Activated CD4-positive, alpha-beta T cell treated with anti-CD3 and anti-CD28 coated beads, Interleukin-2, amount 50 U/mL, for 24 hours (primary cell): ENCODE data around the gene ACACA.

Source experiments
- DNase-seq, 2 donors: peaks; one replicate each; pipeline ENCODE4 v3.0.0-alpha.2; 2020; ENCODE audit warnings: low read depth in 1 of 2, low spot score in 1 of 2

The ACACA gene

GRCh38 chr17:37294888-37295287 lies 111.7 kb downstream of the ACACA start:
- no peak for DNase-seq

DNA sequence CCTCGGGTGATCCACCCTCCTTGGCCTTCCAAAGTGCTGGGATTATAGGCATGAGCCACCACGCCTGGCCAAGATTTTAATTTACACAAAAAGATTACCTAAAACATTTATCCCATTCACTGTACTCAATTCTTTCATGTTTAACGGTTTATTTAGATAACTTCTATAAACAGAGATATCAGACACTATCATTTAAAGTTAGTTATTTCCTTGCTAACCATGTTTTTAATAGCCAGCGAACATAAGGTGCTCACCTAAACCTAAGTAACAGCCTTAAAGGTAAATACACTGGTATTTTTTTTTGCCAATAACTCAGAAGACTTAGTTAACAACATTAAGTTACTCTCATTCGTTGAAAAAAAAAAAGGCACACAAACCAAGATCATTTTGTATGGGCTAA lies 112.9 kb downstream of the ACACA start:
- no peak for DNase-seq

DNA sequence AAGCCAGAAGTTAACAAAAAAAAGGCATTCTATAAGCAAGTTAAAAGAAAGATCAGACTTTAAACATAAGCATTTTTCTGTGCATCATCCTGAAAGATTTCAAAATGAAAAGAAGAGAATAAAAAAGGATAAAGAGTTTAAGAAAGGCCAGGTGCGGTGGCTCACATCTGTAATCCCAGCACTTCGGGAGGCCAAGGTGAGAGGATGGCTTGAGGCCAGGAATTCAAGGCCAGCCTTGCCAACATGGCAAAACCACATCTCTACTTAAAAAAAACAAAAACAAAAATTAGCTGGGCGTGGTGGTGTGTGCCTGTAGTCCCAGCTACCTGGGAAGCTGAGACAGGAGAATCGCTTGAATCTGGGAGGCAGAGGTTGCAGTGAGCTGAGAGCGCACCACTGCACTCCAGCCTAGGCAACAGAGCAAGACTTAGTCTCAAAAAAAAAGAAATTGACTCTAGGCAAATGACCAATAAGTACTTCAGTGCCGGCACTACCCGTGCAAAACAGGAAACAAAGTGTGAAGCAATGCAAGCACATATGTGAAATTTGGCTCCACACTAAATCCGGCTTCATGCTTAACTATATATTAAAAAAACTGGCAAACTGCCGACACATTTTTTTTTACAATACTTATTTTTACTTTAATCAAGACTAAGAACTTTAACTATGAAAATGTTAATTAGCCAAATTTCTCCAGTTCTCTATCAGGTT lies 114.1 kb downstream of the ACACA start:
- no peak for DNase-seq

GRCh38 chr17:37291351-37291750 lies 115.3 kb downstream of the ACACA start:
- no peak for DNase-seq

GRCh38 chr17:37286430-37286829 lies 120.2 kb downstream of the ACACA start:
- no peak for DNase-seq

- no peak for DNase-seq
Observed at GRCh38 chr17:37284191-37284590, 122.4 kb downstream of the ACACA start.

GRCh38 chr17:37283414-37283961 lies 123.1 kb downstream of the ACACA start:
- DNase-seq = no peak

DNA sequence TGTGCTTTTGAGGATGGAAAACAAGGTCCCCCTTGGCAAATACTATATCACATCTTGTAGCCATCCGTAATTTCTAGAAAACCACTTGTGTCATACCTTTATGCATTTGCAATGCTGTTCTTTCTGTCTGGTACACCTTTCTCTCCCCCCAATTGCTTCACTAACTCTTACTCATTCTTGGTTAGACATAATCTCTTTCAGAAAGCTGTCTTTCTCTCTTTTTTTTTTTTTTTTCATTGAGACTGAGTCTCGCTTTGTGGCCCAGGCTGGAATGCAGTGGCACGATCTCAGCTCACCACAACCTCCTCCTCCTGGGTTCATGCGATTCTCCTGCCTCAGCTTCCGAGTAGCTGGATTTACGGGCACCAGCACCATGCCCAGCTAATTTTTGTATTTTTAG lies 125.8 kb downstream of the ACACA start:
- no peak for DNase-seq

- no peak for DNase-seq
Observed at GRCh38 chr17:37278247-37278894, 128.3 kb downstream of the ACACA start.

GRCh38 chr17:37276475-37276874 lies 130.2 kb downstream of the ACACA start:
- no peak for DNase-seq

- no peak for DNase-seq
Observed at GRCh38 chr17:37274461-37274860, 132.2 kb downstream of the ACACA start.

- DNase-seq = no peak
Observed at GRCh38 chr17:37273409-37274051, 133.1 kb downstream of the ACACA start.

- no peak for DNase-seq
Observed at GRCh38 chr17:37265446-37266173, 141.0 kb downstream of the ACACA start.

GRCh38 chr17:37261286-37261685 lies 145.3 kb downstream of the ACACA start:
- no peak for DNase-seq

DNA sequence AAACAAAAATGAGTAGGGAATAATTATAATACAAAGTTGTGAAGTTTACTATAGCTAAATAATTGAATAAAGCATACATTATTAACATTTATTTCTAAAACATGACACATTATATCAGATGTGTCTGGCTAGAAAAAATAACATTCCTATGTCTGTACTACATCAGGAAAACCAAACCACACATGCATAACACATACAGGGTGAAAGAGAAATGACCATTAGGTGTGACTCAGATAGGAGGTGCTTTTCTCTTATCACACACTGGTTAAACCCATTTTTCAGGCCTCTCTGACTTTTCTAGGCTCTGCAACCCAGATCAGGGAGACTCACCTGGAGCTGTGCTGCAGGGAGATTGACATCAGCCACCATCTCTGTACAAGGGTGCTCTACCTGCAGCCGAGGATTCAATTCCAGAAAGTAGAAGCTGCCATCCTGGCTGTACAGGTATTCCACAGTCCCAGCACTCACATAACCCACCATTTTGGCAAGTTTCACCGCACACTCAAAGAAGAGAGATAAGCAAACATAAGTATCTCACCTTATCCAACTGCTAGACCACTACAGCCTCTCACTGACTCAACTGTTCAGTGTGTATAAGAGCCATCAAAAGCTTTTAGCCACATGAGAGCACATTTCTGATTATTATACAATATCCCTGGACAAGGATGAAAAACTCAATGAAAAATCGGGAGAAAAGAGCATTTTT lies 147.5 kb downstream of the ACACA start:
- DNase-seq = no peak

DNA sequence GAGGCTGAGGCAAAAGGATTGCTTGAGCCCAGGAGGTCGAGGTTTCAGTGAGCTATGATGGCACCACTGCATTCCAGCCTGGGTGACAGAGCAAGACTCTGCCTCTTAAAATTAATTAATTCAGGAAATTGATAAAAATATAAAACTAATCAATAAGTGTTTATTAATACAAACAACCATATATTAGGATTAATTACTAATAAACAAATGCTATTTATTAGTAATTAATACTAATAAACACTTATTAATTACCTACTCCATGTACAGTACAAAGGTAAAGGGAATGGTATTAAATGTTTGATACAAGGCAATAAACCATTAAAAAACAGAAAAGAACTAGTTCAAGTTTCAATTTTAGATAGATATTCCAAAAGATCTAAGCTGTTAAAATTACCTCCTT lies 150.0 kb downstream of the ACACA start:
- DNase-seq = no peak

- DNase-seq = no peak
Observed at GRCh38 chr17:37255432-37255831, 151.2 kb downstream of the ACACA start.

- DNase-seq = no peak
Observed at GRCh38 chr17:37247825-37248224, 158.8 kb downstream of the ACACA start.

DNA sequence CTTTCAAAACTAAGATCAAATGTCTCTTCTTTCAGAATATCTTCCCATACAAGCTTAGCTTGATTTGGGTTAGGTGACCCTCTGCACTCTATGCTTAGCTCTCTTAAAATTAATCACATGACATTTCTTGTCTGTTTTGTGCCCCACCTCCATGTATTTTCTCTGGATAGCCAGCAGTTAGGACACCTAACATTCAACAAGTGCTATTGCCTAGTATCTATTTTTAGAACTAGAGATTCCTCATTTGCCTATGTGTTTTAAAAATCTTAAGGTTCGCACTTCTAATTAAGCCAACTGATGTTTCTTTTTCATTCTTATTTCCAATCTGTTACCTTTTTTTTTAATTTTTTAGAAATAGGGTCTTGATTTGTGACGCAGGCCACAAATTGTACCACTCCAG lies 160.6 kb downstream of the ACACA start:
- no peak for DNase-seq

GRCh38 chr17:37240381-37240780 lies 166.3 kb downstream of the ACACA start:
- no peak for DNase-seq
